ENCODE measurements around the gene KCTD1.

The KCTD1 gene

GRCh38 chr18:26502823-26503222 is 45.5 kb downstream of the KCTD1 start:
- WGBS (ENCODE audit: insufficient coverage), result no CpG with 5 or more reads among the region's 4 CpGs
- ChIA-PET CTCF (no interaction called here), POLR2A (no interaction called here)
- H3K27me3 ChIP-seq (replicated peaks in 2 of 5; ENCODE audit: control insufficient read depth in 4 of 5, insufficient read depth in 5 of 5, low read length in 4 of 5), result no peaks in the 10 kb centered on the region
- H3K4me3 ChIP-seq (ENCODE audit: control insufficient read depth in 1 of 7, extremely low read depth in 1 of 7, insufficient read depth in 4 of 7, low read depth in 2 of 7, low read length in 6 of 7), result no peak overlapping the region
- H3K4me1 ChIP-seq (ENCODE audit: control extremely low read depth in 1 of 4, control insufficient read depth in 4 of 4, insufficient read depth in 4 of 4, low read length in 3 of 4), result no peaks in the 10 kb centered on the region
- no peak for DNase-seq
- no peaks in the 10 kb centered on the region for H3K36me3 ChIP-seq (ENCODE audit: control insufficient read depth in 4 of 4, insufficient read depth in 4 of 4, low read length in 3 of 4)
- no peak overlapping the region for H3K27ac ChIP-seq (ENCODE audit: insufficient read depth in 1 of 2, low read depth in 1 of 2, low read length in 2 of 2, poor library complexity in 1 of 2, severe bottlenecking in 2 of 2)
- H3K9me3 ChIP-seq (ENCODE audit: control extremely low read depth in 1 of 5, control insufficient read depth in 4 of 5, insufficient read depth in 2 of 5, low read depth in 1 of 5, low read length in 4 of 5), result no peaks in the 10 kb centered on the region

- 95% methylated on average over 4 of the region's 4 CpGs for WGBS (ENCODE audit: insufficient coverage)
- H3K27me3 ChIP-seq (replicated peaks in 2 of 5; ENCODE audit: control insufficient read depth in 4 of 5, insufficient read depth in 5 of 5, low read length in 4 of 5), result no peaks in the 10 kb centered on the region
- no peak for DNase-seq
Measured at GRCh38 chr18:26497866-26498265, 50.5 kb downstream of the KCTD1 start.

DNA sequence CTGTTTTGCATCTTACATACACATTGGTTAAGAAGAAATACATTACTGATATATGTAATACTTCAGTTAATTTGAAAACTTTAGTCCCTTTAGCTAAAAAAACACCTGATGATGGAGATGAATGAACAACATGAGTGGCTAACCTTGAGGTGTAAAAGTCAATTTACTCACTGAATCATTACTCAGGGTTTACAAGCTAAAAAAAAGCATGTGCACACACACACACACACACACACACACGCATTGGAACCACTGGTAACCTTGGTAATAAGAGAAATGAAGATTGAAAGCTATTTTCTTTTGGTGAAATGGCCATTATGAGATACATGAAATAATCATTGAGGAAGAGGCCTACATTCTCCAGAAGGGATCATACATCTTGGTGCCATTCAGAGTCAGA is 51.8 kb downstream of the KCTD1 start:
- H3K9me3 ChIP-seq (ENCODE audit: control extremely low read depth in 1 of 5, control insufficient read depth in 4 of 5, insufficient read depth in 2 of 5, low read depth in 1 of 5, low read length in 4 of 5), result no peaks in the 10 kb centered on the region
- H3K27ac ChIP-seq (ENCODE audit: insufficient read depth in 1 of 2, low read depth in 1 of 2, low read length in 2 of 2, poor library complexity in 1 of 2, severe bottlenecking in 2 of 2), result no peak overlapping the region
- H3K4me1 ChIP-seq (ENCODE audit: control extremely low read depth in 1 of 4, control insufficient read depth in 4 of 4, insufficient read depth in 4 of 4, low read length in 3 of 4), result no peaks in the 10 kb centered on the region
- WGBS (ENCODE audit: insufficient coverage), result no CpG with 5 or more reads among the region's 1 CpG
- H3K4me3 ChIP-seq (ENCODE audit: control insufficient read depth in 1 of 7, extremely low read depth in 1 of 7, insufficient read depth in 4 of 7, low read depth in 2 of 7, low read length in 6 of 7), result no peak overlapping the region
- POLR2A ChIA-PET, result no interaction called here
- H3K36me3 ChIP-seq (ENCODE audit: control insufficient read depth in 4 of 4, insufficient read depth in 4 of 4, low read length in 3 of 4), result no peaks in the 10 kb centered on the region
- CTCF ChIA-PET, result interaction anchor here (0.7 kb wide), 1 partner anchor 28 kb away, joined by 3 read pairs; no protein-coding TSS in a partner anchor
- no peaks in the 10 kb centered on the region for H3K27me3 ChIP-seq (replicated peaks in 2 of 5; ENCODE audit: control insufficient read depth in 4 of 5, insufficient read depth in 5 of 5, low read length in 4 of 5)
- no peak for DNase-seq

More at GRCh38 chr18:26497866-26498265, 50.5 kb downstream of the KCTD1 start:
- Histone ChIP-seq H3K9me3 (ENCODE audit: control extremely low read depth in 1 of 5, control insufficient read depth in 4 of 5, insufficient read depth in 2 of 5, low read depth in 1 of 5, low read length in 4 of 5) (no peaks in the 10 kb centered on the region), H3K4me3 (ENCODE audit: control insufficient read depth in 1 of 7, extremely low read depth in 1 of 7, insufficient read depth in 4 of 7, low read depth in 2 of 7, low read length in 6 of 7) (no peak overlapping the region), H3K36me3 (ENCODE audit: control insufficient read depth in 4 of 4, insufficient read depth in 4 of 4, low read length in 3 of 4) (no peaks in the 10 kb centered on the region), H3K4me1 (ENCODE audit: control extremely low read depth in 1 of 4, control insufficient read depth in 4 of 4, insufficient read depth in 4 of 4, low read length in 3 of 4) (no peaks in the 10 kb centered on the region), H3K27ac (ENCODE audit: insufficient read depth in 1 of 2, low read depth in 1 of 2, low read length in 2 of 2, poor library complexity in 1 of 2, severe bottlenecking in 2 of 2) (no peak overlapping the region)
- ChIA-PET POLR2A (no interaction called here), CTCF (no interaction called here)

DNA sequence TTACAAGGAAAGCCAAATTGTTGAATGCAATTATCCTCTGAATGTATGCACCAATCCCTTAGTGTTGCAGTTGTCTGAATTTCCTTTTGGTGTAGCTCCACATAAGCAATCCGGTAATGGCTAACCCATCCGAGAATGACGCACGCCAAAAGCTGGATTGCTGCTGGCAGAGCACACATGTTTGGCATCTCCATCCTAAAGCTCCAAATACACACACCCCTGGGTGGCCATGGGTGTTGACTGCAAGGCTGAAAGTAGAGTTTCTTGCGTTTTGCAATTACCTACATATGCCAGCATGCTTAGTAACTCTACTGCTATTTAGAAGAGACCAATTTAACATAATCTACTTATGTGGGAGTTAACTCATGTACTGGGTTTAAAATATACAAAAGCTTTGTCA is 53.1 kb downstream of the KCTD1 start:
- H3K27ac ChIP-seq (ENCODE audit: insufficient read depth in 1 of 2, low read depth in 1 of 2, low read length in 2 of 2, poor library complexity in 1 of 2, severe bottlenecking in 2 of 2), result no peak overlapping the region
- no peak for DNase-seq
- no peaks in the 10 kb centered on the region for H3K9me3 ChIP-seq (ENCODE audit: control extremely low read depth in 1 of 5, control insufficient read depth in 4 of 5, insufficient read depth in 2 of 5, low read depth in 1 of 5, low read length in 4 of 5)
- no peaks in the 10 kb centered on the region for H3K4me1 ChIP-seq (ENCODE audit: control extremely low read depth in 1 of 4, control insufficient read depth in 4 of 4, insufficient read depth in 4 of 4, low read length in 3 of 4)
- 100% methylated on average over 2 of the region's 5 CpGs for WGBS (ENCODE audit: insufficient coverage)
- no peak overlapping the region for H3K4me3 ChIP-seq (ENCODE audit: control insufficient read depth in 1 of 7, extremely low read depth in 1 of 7, insufficient read depth in 4 of 7, low read depth in 2 of 7, low read length in 6 of 7)
- no peaks in the 10 kb centered on the region for H3K27me3 ChIP-seq (replicated peaks in 2 of 5; ENCODE audit: control insufficient read depth in 4 of 5, insufficient read depth in 5 of 5, low read length in 4 of 5)
- ChIA-PET CTCF (interaction anchor here (0.6 kb wide), 1 partner anchor 9 kb away, joined by 3 read pairs; no protein-coding TSS in a partner anchor), POLR2A (no interaction called here)
- no peaks in the 10 kb centered on the region for H3K36me3 ChIP-seq (ENCODE audit: control insufficient read depth in 4 of 4, insufficient read depth in 4 of 4, low read length in 3 of 4)

- ChIA-PET POLR2A (no interaction called here), CTCF (no interaction called here)
- Histone ChIP-seq H3K27me3 (replicated peaks in 2 of 5; ENCODE audit: control insufficient read depth in 4 of 5, insufficient read depth in 5 of 5, low read length in 4 of 5) (no peaks in the 10 kb centered on the region), H3K27ac (ENCODE audit: insufficient read depth in 1 of 2, low read depth in 1 of 2, low read length in 2 of 2, poor library complexity in 1 of 2, severe bottlenecking in 2 of 2) (no peak overlapping the region), H3K4me1 (ENCODE audit: control extremely low read depth in 1 of 4, control insufficient read depth in 4 of 4, insufficient read depth in 4 of 4, low read length in 3 of 4) (no peaks in the 10 kb centered on the region), H3K9me3 (ENCODE audit: control extremely low read depth in 1 of 5, control insufficient read depth in 4 of 5, insufficient read depth in 2 of 5, low read depth in 1 of 5, low read length in 4 of 5) (no peaks in the 10 kb centered on the region), H3K4me3 (ENCODE audit: control insufficient read depth in 1 of 7, extremely low read depth in 1 of 7, insufficient read depth in 4 of 7, low read depth in 2 of 7, low read length in 6 of 7) (no peak overlapping the region), H3K36me3 (ENCODE audit: control insufficient read depth in 4 of 4, insufficient read depth in 4 of 4, low read length in 3 of 4) (no peaks in the 10 kb centered on the region)
- 100% methylated on average over 2 of the region's 3 CpGs for WGBS (ENCODE audit: insufficient coverage)
- DNase-seq, result no peak
Measured at GRCh38 chr18:26493021-26493420, 55.3 kb downstream of the KCTD1 start.

GRCh38 chr18:26491194-26491816 is 57.0 kb downstream of the KCTD1 start:
- Histone ChIP-seq H3K27ac (ENCODE audit: insufficient read depth in 1 of 2, low read depth in 1 of 2, low read length in 2 of 2, poor library complexity in 1 of 2, severe bottlenecking in 2 of 2) (no peak overlapping the region), H3K27me3 (replicated peaks in 2 of 5; ENCODE audit: control insufficient read depth in 4 of 5, insufficient read depth in 5 of 5, low read length in 4 of 5) (no peaks in the 10 kb centered on the region), H3K9me3 (ENCODE audit: control extremely low read depth in 1 of 5, control insufficient read depth in 4 of 5, insufficient read depth in 2 of 5, low read depth in 1 of 5, low read length in 4 of 5) (no peaks in the 10 kb centered on the region), H3K4me1 (ENCODE audit: control extremely low read depth in 1 of 4, control insufficient read depth in 4 of 4, insufficient read depth in 4 of 4, low read length in 3 of 4) (no peaks in the 10 kb centered on the region), H3K4me3 (ENCODE audit: control insufficient read depth in 1 of 7, extremely low read depth in 1 of 7, insufficient read depth in 4 of 7, low read depth in 2 of 7, low read length in 6 of 7) (no peak overlapping the region), H3K36me3 (ENCODE audit: control insufficient read depth in 4 of 4, insufficient read depth in 4 of 4, low read length in 3 of 4) (no peaks in the 10 kb centered on the region)
- POLR2A ChIA-PET, result no interaction called here
- 98% methylated on average over 4 of the region's 6 CpGs for WGBS (ENCODE audit: insufficient coverage)
- CTCF ChIA-PET, result no interaction called here
- DNase-seq, result no peak

DNA sequence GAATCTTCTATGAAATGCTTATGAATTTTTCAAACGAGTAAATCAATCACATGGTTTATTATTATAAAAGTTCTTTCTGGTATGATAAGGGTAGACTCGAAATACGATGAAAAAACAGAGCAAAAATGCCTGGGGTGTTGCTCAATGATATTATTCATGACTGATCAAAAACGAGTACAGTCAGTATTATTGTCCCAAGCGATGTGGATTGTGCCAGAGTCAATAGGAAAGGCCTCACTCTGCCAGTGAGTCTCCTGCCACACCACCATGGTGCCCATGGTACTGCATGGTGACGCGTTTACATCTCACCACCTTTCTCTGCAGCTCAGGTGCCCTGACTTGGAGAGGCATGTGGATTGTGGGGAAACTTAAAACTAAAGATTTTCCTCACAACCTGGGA is 58.5 kb downstream of the KCTD1 start:
- Histone ChIP-seq H3K27me3 (replicated peaks in 2 of 5; ENCODE audit: control insufficient read depth in 4 of 5, insufficient read depth in 5 of 5, low read length in 4 of 5) (no peaks in the 10 kb centered on the region), H3K4me3 (ENCODE audit: control insufficient read depth in 1 of 7, extremely low read depth in 1 of 7, insufficient read depth in 4 of 7, low read depth in 2 of 7, low read length in 6 of 7) (no peak overlapping the region), H3K9me3 (ENCODE audit: control extremely low read depth in 1 of 5, control insufficient read depth in 4 of 5, insufficient read depth in 2 of 5, low read depth in 1 of 5, low read length in 4 of 5) (no peaks in the 10 kb centered on the region), H3K27ac (ENCODE audit: insufficient read depth in 1 of 2, low read depth in 1 of 2, low read length in 2 of 2, poor library complexity in 1 of 2, severe bottlenecking in 2 of 2) (no peak overlapping the region), H3K36me3 (ENCODE audit: control insufficient read depth in 4 of 4, insufficient read depth in 4 of 4, low read length in 3 of 4) (no peaks in the 10 kb centered on the region), H3K4me1 (ENCODE audit: control extremely low read depth in 1 of 4, control insufficient read depth in 4 of 4, insufficient read depth in 4 of 4, low read length in 3 of 4) (no peaks in the 10 kb centered on the region)
- ChIA-PET POLR2A (no interaction called here), CTCF (no interaction called here)
- no peak for DNase-seq
- WGBS (ENCODE audit: insufficient coverage), result 97% methylated on average over 4 of the region's 7 CpGs
